HG02642 (cell line): ENCODE data around the gene RTN3.

Experiments
- ATAC-seq: cut with Tn5 transposase; IDR thresholded peaks from one replicate; pipeline ENCODE4 v1.9.1; 2021; ENCODE audit warnings: mild to moderate bottlenecking; ENCODE audit not compliant: unreplicated experiment, poor library complexity

The RTN3 gene

DNA sequence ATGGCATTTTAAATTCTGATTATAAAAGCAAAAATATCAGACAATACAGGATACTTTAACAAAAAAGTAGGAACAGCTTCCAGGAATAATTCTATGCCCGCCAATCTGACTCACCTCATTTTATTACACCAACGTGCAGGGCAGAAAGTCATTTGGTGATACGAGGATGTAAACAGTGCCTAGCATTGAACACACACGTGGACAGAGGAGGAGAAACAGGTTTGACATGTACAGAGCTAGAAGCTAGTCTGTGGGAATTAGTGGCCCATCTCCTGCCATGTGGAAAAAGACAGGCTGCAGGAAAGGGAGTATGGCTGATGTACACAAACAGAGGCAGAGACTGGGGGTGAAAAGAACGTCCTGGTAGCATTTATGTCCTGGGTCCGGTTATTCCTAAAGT lies 123.0 kb downstream of the RTN3 start:
- no peak for ATAC-seq

GRCh38 chr11:63805844-63806415 lies 124.6 kb downstream of the RTN3 start:
- ATAC-seq = no peak
